ENCODE measurements around the gene FTCD.

The FTCD gene

DNA sequence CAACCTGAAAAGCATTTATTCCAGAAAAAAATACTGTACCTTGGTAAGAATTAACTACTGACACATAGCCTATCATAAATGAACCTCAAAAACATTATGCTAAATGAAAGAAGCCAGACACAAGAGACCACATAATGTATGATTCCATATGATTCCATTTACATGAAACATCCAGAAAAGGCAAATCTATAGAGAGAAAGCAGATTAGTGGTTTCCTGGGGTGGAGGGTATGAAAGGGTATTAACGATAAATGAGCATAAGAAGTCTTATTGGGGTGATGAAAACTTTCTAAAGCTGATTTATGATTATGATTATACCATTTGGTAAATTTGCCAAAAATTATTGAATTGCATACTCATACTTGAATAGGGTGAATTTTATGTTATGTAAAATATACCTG lies 67.7 kb downstream of the FTCD start:
- TF ChIP-seq FOXM1 (IDR thresholded peaks at IDR 0.05; ENCODE audit: borderline replicate concordance, low read depth) (no peak), EGR1 (IDR thresholded peaks at IDR 0.05) (no peak), CREB1 (IDR thresholded peaks at IDR 0.05; ENCODE audit: low read depth) (no peak), NFIC (IDR thresholded peaks at IDR 0.05) (no peak), CEBPB (IDR thresholded peaks at IDR 0.05) (no peak), RAD21 (IDR thresholded peaks at IDR 0.05; ENCODE audit: low read depth) (no peak), TAF1 (IDR thresholded peaks at IDR 0.05; ENCODE audit: low read depth) (no peak), YY1 (IDR thresholded peaks at IDR 0.05; ENCODE audit: low read depth) (no peak), ZBTB7A (IDR thresholded peaks at IDR 0.05; ENCODE audit: low read depth) (no peak), TEAD4 (IDR thresholded peaks at IDR 0.05) (no peak), TCF12 (IDR thresholded peaks at IDR 0.05; ENCODE audit: low read depth) (no peak), EP300 (IDR thresholded peaks at IDR 0.05; ENCODE audit: borderline replicate concordance) (no peak)
- TF ChIP-seq, protein P1, sequence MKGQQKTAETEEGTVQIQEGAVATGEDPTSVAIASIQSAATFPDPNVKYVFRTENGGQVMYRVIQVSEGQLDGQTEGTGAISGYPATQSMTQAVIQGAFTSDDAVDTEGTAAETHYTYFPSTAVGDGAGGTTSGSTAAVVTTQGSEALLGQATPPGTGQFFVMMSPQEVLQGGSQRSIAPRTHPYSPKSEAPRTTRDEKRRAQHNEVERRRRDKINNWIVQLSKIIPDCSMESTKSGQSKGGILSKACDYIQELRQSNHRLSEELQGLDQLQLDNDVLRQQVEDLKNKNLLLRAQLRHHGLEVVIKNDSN (IDR thresholded peaks at IDR 0.05) = no peak
- TF ChIP-seq, protein P2, sequence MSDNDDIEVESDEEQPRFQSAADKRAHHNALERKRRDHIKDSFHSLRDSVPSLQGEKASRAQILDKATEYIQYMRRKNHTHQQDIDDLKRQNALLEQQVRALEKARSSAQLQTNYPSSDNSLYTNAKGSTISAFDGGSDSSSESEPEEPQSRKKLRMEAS (IDR thresholded peaks at IDR 0.05) = no peak
- TF ChIP-seq, protein P3, sequence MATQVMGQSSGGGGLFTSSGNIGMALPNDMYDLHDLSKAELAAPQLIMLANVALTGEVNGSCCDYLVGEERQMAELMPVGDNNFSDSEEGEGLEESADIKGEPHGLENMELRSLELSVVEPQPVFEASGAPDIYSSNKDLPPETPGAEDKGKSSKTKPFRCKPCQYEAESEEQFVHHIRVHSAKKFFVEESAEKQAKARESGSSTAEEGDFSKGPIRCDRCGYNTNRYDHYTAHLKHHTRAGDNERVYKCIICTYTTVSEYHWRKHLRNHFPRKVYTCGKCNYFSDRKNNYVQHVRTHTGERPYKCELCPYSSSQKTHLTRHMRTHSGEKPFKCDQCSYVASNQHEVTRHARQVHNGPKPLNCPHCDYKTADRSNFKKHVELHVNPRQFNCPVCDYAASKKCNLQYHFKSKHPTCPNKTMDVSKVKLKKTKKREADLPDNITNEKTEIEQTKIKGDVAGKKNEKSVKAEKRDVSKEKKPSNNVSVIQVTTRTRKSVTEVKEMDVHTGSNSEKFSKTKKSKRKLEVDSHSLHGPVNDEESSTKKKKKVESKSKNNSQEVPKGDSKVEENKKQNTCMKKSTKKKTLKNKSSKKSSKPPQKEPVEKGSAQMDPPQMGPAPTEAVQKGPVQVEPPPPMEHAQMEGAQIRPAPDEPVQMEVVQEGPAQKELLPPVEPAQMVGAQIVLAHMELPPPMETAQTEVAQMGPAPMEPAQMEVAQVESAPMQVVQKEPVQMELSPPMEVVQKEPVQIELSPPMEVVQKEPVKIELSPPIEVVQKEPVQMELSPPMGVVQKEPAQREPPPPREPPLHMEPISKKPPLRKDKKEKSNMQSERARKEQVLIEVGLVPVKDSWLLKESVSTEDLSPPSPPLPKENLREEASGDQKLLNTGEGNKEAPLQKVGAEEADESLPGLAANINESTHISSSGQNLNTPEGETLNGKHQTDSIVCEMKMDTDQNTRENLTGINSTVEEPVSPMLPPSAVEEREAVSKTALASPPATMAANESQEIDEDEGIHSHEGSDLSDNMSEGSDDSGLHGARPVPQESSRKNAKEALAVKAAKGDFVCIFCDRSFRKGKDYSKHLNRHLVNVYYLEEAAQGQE (IDR thresholded peaks at IDR 0.05; ENCODE audit: low read depth) = no peak
